ENCODE results near the gene PDIA2. TPM values are rescaled to one million over a fixed set of nuclear protein-coding genes. Genes with fewer than 3 reads are reported as not detected.
"Not testable (repeated sequence)": the region's sequence is repeated elsewhere in the genome, so short reads cannot be mapped to it uniquely, and the experiment has no call there.

Gene PDIA2
- total RNA-seq, 1 experiment from 2014 or later, result 0.34 TPM

GRCh38 chr16:334164-334832 is 51.3 kb downstream of the PDIA2 start:
- in situ Hi-C loops (cut with HindIII; ENCODE audit: low pct_unique_long_range_greater_than_20kb, low sequenced_read_pairs); DNase-seq (ENCODE audit: low read depth, low spot score): not testable (repeated sequence)

- DNase-seq (ENCODE audit: low read depth, low spot score); in situ Hi-C loops (cut with HindIII; ENCODE audit: low pct_unique_long_range_greater_than_20kb, low sequenced_read_pairs): not testable (repeated sequence)
Observed at GRCh38 chr16:334861-335632, 52.1 kb downstream of the PDIA2 start.

- DNase-seq (ENCODE audit: low read depth, low spot score), result no peak
- in situ Hi-C loops (cut with HindIII; ENCODE audit: low pct_unique_long_range_greater_than_20kb, low sequenced_read_pairs), result no loop called here
Observed at GRCh38 chr16:336269-336668, 53.3 kb downstream of the PDIA2 start.

Other genes with a start within 250 kb of the PDIA2 start
- 5.3 and 7.0 TPM in 2 replicates for gene POLR3K, start 229.6 kb upstream of the PDIA2 start, total RNA-seq (2014; rRNA removed; shearing (Covaris generic))
- gene SNRNP25, start 229.3 kb upstream of the PDIA2 start, total RNA-seq (2014; rRNA removed; shearing (Covaris generic)), result 26.0 and 28.2 TPM in 2 replicates
- 5.9 and 7.9 TPM in 2 replicates for gene RHBDF1, start 210.5 kb upstream of the PDIA2 start, total RNA-seq (2014; rRNA removed; shearing (Covaris generic))
- 57.3 and 70.9 TPM in 2 replicates for gene MPG, start 204.9 kb upstream of the PDIA2 start, total RNA-seq (2014; rRNA removed; shearing (Covaris generic))
- gene NPRL3, start 144.5 kb upstream of the PDIA2 start, total RNA-seq (2014; rRNA removed; shearing (Covaris generic)), result 4.1 and 5.6 TPM in 2 replicates
- gene HBZ, start 130.5 kb upstream of the PDIA2 start, total RNA-seq (2014; rRNA removed; shearing (Covaris generic)), result not detected in 2 replicates
- not detected in 2 replicates for gene HBM, start 117.2 kb upstream of the PDIA2 start, total RNA-seq (2014; rRNA removed; shearing (Covaris generic))
- not detected in 2 replicates for gene HBA2, start 110.3 kb upstream of the PDIA2 start, total RNA-seq (2014; rRNA removed; shearing (Covaris generic))
- not detected in 2 replicates for gene HBA1, start 106.5 kb upstream of the PDIA2 start, total RNA-seq (2014; rRNA removed; shearing (Covaris generic))
- gene HBQ1, start 102.7 kb upstream of the PDIA2 start, total RNA-seq (2014; rRNA removed; shearing (Covaris generic)), result 2.2 and 2.5 TPM in 2 replicates
- 28.2 and 31.4 TPM in 2 replicates for gene LUC7L, start 53.7 kb upstream of the PDIA2 start, total RNA-seq (2014; rRNA removed; shearing (Covaris generic))
- gene FAM234A, start 48.3 kb upstream of the PDIA2 start, total RNA-seq (2014; rRNA removed; shearing (Covaris generic)), result 30.2 and 31.2 TPM in 2 replicates
- 0.35 and 0.74 TPM in 2 replicates for gene RGS11, start 7.2 kb upstream of the PDIA2 start, total RNA-seq (2014; rRNA removed; shearing (Covaris generic))
- 3.5 and 4.1 TPM in 2 replicates for gene ARHGDIG, start 2.6 kb upstream of the PDIA2 start, total RNA-seq (2014; rRNA removed; shearing (Covaris generic))
- 20.6 and 22.6 TPM in 2 replicates for gene AXIN1, start 69.6 kb downstream of the PDIA2 start, total RNA-seq (2014; rRNA removed; shearing (Covaris generic))
- gene MRPL28, start 87.4 kb downstream of the PDIA2 start, total RNA-seq (2014; rRNA removed; shearing (Covaris generic)), result 78.0 and 105 TPM in 2 replicates
- gene PGAP6, start 98.8 kb downstream of the PDIA2 start, total RNA-seq (2014; rRNA removed; shearing (Covaris generic)), result 88.5 and 94.0 TPM in 2 replicates
- gene NME4, start 114.0 kb downstream of the PDIA2 start, total RNA-seq (2014; rRNA removed; shearing (Covaris generic)), result 176 and 197 TPM in 2 replicates
- gene DECR2, start 118.7 kb downstream of the PDIA2 start, total RNA-seq (2014; rRNA removed; shearing (Covaris generic)), result 11.9 and 12.5 TPM in 2 replicates
- gene RAB11FIP3, start 142.5 kb downstream of the PDIA2 start, total RNA-seq (2014; rRNA removed; shearing (Covaris generic)), result 10.0 and 10.5 TPM in 2 replicates
- gene CAPN15, start 244.5 kb downstream of the PDIA2 start, total RNA-seq (2014; rRNA removed; shearing (Covaris generic)), result 15.4 and 15.6 TPM in 2 replicates